ENCODE data around the gene SP110. TPM values are rescaled to one million over a fixed set of nuclear protein-coding genes. Genes with fewer than 3 reads are reported as not detected.

Gene SP110
- total and polyA plus RNA-seq, 9 of the 15 experiments (the other 6 are each of a cell fraction or from before 2014, with no cell fraction given) = 3.6 to 11.0 (median 7.1) TPM

DNA sequence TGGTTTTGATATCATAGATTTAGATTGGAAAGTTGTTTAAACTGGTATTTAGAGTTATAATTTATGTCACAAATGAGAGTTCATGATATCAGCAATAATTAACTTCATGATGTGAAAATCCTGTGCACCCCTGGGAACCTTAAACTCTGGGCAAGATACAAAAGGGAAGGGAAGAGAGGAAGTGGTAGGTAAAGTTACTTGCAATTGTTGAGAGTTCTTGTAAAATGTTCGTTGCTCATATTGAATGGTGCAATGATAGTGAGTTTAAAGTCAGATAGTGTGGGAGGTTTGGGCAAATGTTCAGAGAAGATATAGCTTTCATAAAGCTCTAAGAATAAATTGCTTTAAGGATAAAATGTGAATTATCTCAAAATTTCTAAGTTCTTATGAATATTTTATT is 75.4 kb downstream of the SP110 start:
- FAIRE-seq = no peak
- WGBS (ENCODE audit: insufficient coverage, low coverage, missing lambda C conversion rate) = 0% methylated on average over 1 of the region's 1 CpG
- CTCF ChIA-PET (ENCODE audit: low intra/inter-chr PET ratio) = no interaction called here
- TF ChIP-seq TEAD2 (tag; IDR thresholded peaks at IDR 0.05) (no peak), MYNN (IDR thresholded peaks at IDR 0.05) (no peak), MYNN (CRISPR knock-in tag; IDR thresholded peaks at IDR 0.05) (no peak), TCF7 (IDR thresholded peaks at IDR 0.05; ENCODE audit: borderline replicate concordance) (no peak), KLF16 (IDR thresholded peaks at IDR 0.05) (no peak), SRSF9 (IDR thresholded peaks at IDR 0.05; ENCODE audit: borderline replicate concordance, low read depth, low read length) (no peak), ZNF699 (CRISPR knock-in tag; IDR thresholded peaks at IDR 0.05; ENCODE audit: insufficient replicate concordance) (no peak), KDM5B (IDR thresholded peaks at IDR 0.05; ENCODE audit: insufficient replicate concordance, low read depth, low read length) (no peak), CCAR2 (IDR thresholded peaks at IDR 0.05; ENCODE audit: low read depth, low read length) (no peak), ZC3H11A (IDR thresholded peaks at IDR 0.05; ENCODE audit: low read depth, low read length) (no peak), RCOR1 (IDR thresholded peaks at IDR 0.05; ENCODE audit: borderline replicate concordance in 1 of 2, low read depth in 2 of 2, low read length in 2 of 2) (no peak), PTBP1 (IDR thresholded peaks at IDR 0.05; ENCODE audit: low read depth, low read length) (no peak), MEIS2 (IDR thresholded peaks at IDR 0.05; ENCODE audit: partially characterized antibody) (no peak), SNRNP70 (optimal IDR thresholded peaks at IDR 0.05; ENCODE audit: low read depth, low read length) (no peak), TAF9B (IDR thresholded peaks at IDR 0.05; ENCODE audit: partially characterized antibody) (no peak), SP1 (CRISPR knock-in tag; IDR thresholded peaks at IDR 0.05) (no peak)
- TF ChIP-seq, protein P1, sequence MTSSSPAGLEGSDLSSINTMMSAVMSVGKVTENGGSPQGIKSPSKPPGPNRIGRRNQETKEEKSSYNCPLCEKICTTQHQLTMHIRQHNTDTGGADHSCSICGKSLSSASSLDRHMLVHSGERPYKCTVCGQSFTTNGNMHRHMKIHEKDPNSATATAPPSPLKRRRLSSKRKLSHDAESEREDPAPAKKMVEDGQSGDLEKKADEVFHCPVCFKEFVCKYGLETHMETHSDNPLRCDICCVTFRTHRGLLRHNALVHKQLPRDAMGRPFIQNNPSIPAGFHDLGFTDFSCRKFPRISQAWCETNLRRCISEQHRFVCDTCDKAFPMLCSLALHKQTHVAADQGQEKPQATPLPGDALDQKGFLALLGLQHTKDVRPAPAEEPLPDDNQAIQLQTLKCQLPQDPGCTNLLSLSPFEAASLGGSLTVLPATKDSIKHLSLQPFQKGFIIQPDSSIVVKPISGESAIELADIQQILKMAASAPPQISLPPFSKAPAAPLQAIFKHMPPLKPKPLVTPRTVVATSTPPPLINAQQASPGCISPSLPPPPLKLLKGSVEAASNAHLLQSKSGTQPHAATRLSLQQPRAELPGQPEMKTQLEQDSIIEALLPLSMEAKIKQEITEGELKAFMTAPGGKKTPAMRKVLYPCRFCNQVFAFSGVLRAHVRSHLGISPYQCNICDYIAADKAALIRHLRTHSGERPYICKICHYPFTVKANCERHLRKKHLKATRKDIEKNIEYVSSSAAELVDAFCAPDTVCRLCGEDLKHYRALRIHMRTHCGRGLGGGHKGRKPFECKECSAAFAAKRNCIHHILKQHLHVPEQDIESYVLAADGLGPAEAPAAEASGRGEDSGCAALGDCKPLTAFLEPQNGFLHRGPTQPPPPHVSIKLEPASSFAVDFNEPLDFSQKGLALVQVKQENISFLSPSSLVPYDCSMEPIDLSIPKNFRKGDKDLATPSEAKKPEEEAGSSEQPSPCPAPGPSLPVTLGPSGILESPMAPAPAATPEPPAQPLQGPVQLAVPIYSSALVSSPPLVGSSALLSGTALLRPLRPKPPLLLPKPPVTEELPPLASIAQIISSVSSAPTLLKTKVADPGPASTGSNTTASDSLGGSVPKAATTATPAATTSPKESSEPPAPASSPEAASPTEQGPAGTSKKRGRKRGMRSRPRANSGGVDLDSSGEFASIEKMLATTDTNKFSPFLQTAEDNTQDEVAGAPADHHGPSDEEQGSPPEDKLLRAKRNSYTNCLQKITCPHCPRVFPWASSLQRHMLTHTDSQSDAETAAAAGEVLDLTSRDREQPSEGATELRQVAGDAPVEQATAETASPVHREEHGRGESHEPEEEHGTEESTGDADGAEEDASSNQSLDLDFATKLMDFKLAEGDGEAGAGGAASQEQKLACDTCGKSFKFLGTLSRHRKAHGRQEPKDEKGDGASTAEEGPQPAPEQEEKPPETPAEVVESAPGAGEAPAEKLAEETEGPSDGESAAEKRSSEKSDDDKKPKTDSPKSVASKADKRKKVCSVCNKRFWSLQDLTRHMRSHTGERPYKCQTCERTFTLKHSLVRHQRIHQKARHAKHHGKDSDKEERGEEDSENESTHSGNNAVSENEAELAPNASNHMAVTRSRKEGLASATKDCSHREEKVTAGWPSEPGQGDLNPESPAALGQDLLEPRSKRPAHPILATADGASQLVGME (CRISPR knock-in tag; IDR thresholded peaks at IDR 0.05) = no peak
- TF ChIP-seq, protein P2, sequence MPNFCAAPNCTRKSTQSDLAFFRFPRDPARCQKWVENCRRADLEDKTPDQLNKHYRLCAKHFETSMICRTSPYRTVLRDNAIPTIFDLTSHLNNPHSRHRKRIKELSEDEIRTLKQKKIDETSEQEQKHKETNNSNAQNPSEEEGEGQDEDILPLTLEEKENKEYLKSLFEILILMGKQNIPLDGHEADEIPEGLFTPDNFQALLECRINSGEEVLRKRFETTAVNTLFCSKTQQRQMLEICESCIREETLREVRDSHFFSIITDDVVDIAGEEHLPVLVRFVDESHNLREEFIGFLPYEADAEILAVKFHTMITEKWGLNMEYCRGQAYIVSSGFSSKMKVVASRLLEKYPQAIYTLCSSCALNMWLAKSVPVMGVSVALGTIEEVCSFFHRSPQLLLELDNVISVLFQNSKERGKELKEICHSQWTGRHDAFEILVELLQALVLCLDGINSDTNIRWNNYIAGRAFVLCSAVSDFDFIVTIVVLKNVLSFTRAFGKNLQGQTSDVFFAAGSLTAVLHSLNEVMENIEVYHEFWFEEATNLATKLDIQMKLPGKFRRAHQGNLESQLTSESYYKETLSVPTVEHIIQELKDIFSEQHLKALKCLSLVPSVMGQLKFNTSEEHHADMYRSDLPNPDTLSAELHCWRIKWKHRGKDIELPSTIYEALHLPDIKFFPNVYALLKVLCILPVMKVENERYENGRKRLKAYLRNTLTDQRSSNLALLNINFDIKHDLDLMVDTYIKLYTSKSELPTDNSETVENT (CRISPR knock-in tag; IDR thresholded peaks at IDR 0.05) = no peak

More for the DNA sequence above, 75.4 kb downstream of the SP110 start:
- BruUV-seq (replicated peaks) = no TSS peak
- no peak for DNase-seq (ENCODE audit: extremely low read depth in 1 of 4, low spot score in 3 of 4)
- in situ Hi-C loops (cut with MboI) = no loop called here
- Histone ChIP-seq H3K79me2 (ENCODE audit: control insufficient read depth, insufficient read depth, low read length) (no peaks in the 10 kb centered on the region), H3K36me3 (ENCODE audit: control insufficient read depth, insufficient read depth, low read length) (no peaks in the 10 kb centered on the region), H4K20me1 (replicated peaks; ENCODE audit: control insufficient read depth, insufficient read depth, low read length) (no peaks in the 10 kb centered on the region), H3K4me2 (ENCODE audit: insufficient read depth, low read length) (no peak overlapping the region), H2AFZ (ENCODE audit: low read depth, low read length) (no peak overlapping the region), H3K9ac (ENCODE audit: insufficient read depth in 1 of 2, low read depth in 2 of 2, low read length in 2 of 2) (no peak overlapping the region), H3K4me3 (no peak overlapping the region), H3K4me1 (replicated peaks in 1 of 2; ENCODE audit: control insufficient read depth in 2 of 2, insufficient read depth in 2 of 2, low read length in 2 of 2) (no peaks in the 10 kb centered on the region), H3K9me1 (ENCODE audit: control insufficient read depth, insufficient read depth, low read length) (no peaks in the 10 kb centered on the region), H3K27ac (ENCODE audit: extremely low read depth, low read depth, low read length) (no peak overlapping the region), H3K9me3 (replicated peaks; ENCODE audit: control insufficient read depth, insufficient read depth, low read depth, low read length) (no peaks in the 10 kb centered on the region), H3K27me3 (ENCODE audit: control insufficient read depth in 2 of 2, insufficient read depth in 2 of 2, low read length in 2 of 2) (no peaks in the 10 kb centered on the region; a peak in 1 of 5 replicates)
- no peak for ATAC-seq
- intact Hi-C loops (cut with micrococcal nuclease) = no loop called here
- POLR2A ChIA-PET = no interaction called here

All from K562 (cell line).